MCF 10A (cell line): ENCODE measurements around the gene KCNH6. TPM values are rescaled to one million over a fixed set of nuclear protein-coding genes. Genes with fewer than 3 reads are reported as not detected.

Experiments used
- BruUV-seq: library from RNA; stranded (reverse); fragments of 400-500 nt; replicated peaks from 2 replicates; lab custom pipeline; 2021; lab: Mats Ljungman, UMichigan
- CTCF ChIA-PET: fragments of 300-600 bp; sonication (Branson Sonifier 250); formaldehyde crosslinking; extraction: SDS; loops from one replicate; lab custom pipeline; 2021; ENCODE audit warnings: antibody characterized with exemption, inconsistent platforms; lab: Yijun Ruan, JAX
- POLR2A ChIA-PET: fragments of 300-600, 350-650 bp; sonication (Branson Sonifier 250); formaldehyde crosslinking; extraction: SDS; loops from one replicate; lab custom pipeline; 2020; ENCODE audit warnings: antibody characterized with exemption, inconsistent platforms; lab: Yijun Ruan, JAX
- DNase-seq: peaks from one replicate; pipeline ENCODE4 v3.0.0-alpha.2; 2018; ENCODE audit not compliant: unreplicated experiment
- H3K27ac Mint-ChIP-seq: one replicate; pipeline ENCODE4 v1.8.0; 2022; ENCODE audit warnings: mild to moderate bottlenecking, low read depth, mixed read lengths; ENCODE audit not compliant: unreplicated experiment
- H3K27me3 Mint-ChIP-seq: one replicate; pipeline ENCODE4 v1.8.0; 2022; ENCODE audit warnings: mixed read lengths; ENCODE audit not compliant: insufficient read depth, unreplicated experiment
- H3K36me3 Mint-ChIP-seq: one replicate; pipeline ENCODE4 v1.8.0; 2022; ENCODE audit warnings: mild to moderate bottlenecking, moderate library complexity, mixed read lengths; ENCODE audit not compliant: insufficient read depth, unreplicated experiment
- H3K4me1 Mint-ChIP-seq: one replicate; pipeline ENCODE4 v1.8.0; 2022; ENCODE audit warnings: mixed read lengths; ENCODE audit not compliant: insufficient read depth, unreplicated experiment
- H3K4me3 Mint-ChIP-seq: one replicate; pipeline ENCODE4 v1.8.0; 2022; ENCODE audit warnings: mild to moderate bottlenecking, moderate library complexity, mixed read lengths; ENCODE audit not compliant: unreplicated experiment
- H3K9me3 Mint-ChIP-seq: one replicate; pipeline ENCODE4 v1.8.0; 2022; ENCODE audit warnings: mixed read lengths; ENCODE audit not compliant: unreplicated experiment
- intact Hi-C: fragments of 100-400 bp; cut with micrococcal nuclease; formaldehyde crosslinking; loops from 2 replicates; pipeline ENCODE4 v1.14.1; 2022
- total RNA-seq: library from RNA; stranded (reverse); gene quantifications from 2 replicates; pipeline ENCODE4 v1.2.3, GENCODE V29; 2022
- TF ChIP-seq, protein P1 (sequence below): fragments of 200-600 bp; IDR thresholded peaks from one replicate; pipeline ENCODE4 v1.8.0; 2022; ENCODE audit warnings: antibody characterized with exemption, mild to moderate bottlenecking; ENCODE audit not compliant: unreplicated experiment

The KCNH6 gene
- total RNA-seq, 1 experiment from 2014 or later = not detected

DNA sequence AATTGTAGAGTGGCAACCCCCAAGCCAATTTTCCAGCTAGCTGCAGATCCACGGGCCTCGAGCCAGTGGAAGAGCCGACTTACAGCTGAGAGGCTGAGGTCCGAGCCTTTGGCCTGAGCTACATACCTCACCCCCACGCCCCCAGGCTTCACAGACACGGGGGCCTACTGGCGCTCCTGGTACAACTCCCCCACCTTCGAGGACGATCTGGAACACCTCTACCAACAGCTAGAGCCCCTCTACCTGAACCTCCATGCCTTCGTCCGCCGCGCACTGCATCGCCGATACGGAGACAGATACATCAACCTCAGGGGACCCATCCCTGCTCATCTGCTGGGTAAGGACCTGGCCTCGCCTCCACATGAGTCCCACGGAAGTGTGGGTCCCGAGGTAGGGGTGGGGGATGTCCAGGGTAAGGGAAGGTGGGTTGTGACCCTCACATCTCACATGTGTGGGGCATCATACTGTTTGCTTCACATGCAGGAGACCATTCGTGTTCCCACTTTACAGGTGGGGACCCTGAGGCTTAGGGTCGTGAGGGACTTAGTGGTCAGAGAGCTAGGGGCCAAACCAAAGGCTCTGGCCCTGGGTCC lies 42.9 kb upstream of the KCNH6 start:
- Mint-ChIP-seq H3K27me3 (no peaks in the 10 kb centered on the region), H3K27ac (no peak overlapping the region), H3K9me3 (no peaks in the 10 kb centered on the region), H3K4me1 (no peaks in the 10 kb centered on the region), H3K4me3 (no peak overlapping the region), H3K36me3 (no peaks in the 10 kb centered on the region)
- CTCF ChIA-PET = interaction anchor here (0.6 to 6.9 kb wide), 15 partner anchors 10 to 140 kb away, joined by 3 to 216 read pairs (median 9); partner anchors contain the start of gene CYB561
- TF ChIP-seq, protein P1, sequence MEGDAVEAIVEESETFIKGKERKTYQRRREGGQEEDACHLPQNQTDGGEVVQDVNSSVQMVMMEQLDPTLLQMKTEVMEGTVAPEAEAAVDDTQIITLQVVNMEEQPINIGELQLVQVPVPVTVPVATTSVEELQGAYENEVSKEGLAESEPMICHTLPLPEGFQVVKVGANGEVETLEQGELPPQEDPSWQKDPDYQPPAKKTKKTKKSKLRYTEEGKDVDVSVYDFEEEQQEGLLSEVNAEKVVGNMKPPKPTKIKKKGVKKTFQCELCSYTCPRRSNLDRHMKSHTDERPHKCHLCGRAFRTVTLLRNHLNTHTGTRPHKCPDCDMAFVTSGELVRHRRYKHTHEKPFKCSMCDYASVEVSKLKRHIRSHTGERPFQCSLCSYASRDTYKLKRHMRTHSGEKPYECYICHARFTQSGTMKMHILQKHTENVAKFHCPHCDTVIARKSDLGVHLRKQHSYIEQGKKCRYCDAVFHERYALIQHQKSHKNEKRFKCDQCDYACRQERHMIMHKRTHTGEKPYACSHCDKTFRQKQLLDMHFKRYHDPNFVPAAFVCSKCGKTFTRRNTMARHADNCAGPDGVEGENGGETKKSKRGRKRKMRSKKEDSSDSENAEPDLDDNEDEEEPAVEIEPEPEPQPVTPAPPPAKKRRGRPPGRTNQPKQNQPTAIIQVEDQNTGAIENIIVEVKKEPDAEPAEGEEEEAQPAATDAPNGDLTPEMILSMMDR = no peak
- intact Hi-C loops = no loop called here
- BruUV-seq = no TSS peak
- POLR2A ChIA-PET = interaction anchor here (0.7 to 2.8 kb wide), 4 partner anchors 35 to 55 kb away, joined by 3 to 24 read pairs (median 5); partner anchors contain the start of gene CYB561
- no peak for DNase-seq

DNA sequence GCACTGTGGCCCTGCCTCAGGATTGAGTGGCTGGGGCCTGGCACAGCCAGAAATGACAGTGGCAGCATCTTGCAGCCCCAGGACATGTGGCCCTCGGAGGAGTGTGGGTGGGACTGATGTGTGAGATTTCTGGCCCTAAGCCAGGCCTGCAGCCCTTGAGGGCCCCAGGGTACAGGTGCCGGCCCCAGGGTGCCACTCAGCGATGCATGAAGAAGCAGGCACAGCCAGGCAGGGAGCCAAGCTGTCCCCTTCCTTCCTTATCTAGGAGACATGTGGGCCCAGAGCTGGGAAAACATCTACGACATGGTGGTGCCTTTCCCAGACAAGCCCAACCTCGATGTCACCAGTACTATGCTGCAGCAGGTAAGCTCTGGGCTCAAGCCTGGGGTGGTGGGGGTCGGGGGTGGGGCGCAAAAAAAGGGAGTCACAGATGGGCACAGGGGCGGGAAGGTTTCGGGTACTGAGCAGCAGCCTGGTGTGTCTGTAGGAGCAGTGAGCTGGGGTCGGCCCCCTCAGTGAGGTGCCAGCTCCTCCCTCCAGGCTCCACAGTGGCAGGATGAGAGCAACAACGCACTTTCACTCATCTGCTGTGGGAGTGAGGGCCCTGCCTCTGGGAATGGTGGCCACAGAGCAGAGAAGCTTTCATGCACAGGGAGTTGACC lies 42.2 kb upstream of the KCNH6 start:
- Mint-ChIP-seq H3K4me1 (no peaks in the 10 kb centered on the region), H3K4me3 (no peak overlapping the region), H3K27ac (no peak overlapping the region), H3K27me3 (no peaks in the 10 kb centered on the region), H3K36me3 (no peaks in the 10 kb centered on the region), H3K9me3 (no peaks in the 10 kb centered on the region)
- BruUV-seq = no TSS peak
- ChIA-PET POLR2A (interaction anchor here (1.8 kb wide), 1 partner anchor 56 kb away, joined by 7 read pairs; no protein-coding TSS in a partner anchor), CTCF (interaction anchor here (0.6 to 6.9 kb wide), 10 partner anchors 10 to 139 kb away, joined by 3 to 216 read pairs (median 12); partner anchors contain the start of gene CYB561)
- no peak for DNase-seq
- TF ChIP-seq, protein P1 = no peak
- intact Hi-C loops = no loop called here

DNA sequence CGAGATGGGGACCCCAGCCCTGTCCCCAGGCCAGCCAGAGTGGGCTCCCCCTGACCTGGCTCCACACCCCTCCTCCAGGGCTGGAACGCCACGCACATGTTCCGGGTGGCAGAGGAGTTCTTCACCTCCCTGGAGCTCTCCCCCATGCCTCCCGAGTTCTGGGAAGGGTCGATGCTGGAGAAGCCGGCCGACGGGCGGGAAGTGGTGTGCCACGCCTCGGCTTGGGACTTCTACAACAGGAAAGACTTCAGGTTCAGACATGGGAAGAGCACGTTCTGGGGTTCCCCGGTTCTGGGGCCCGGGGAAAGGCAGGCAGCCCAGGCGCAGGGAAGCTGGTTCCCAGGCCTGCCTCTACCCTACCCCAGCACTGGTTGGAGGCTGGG lies 41.7 kb upstream of the KCNH6 start:
- no peaks in the 10 kb centered on the region for H3K9me3 Mint-ChIP-seq
- intact Hi-C loops = no loop called here
- H3K27me3 Mint-ChIP-seq = no peaks in the 10 kb centered on the region
- no peaks in the 10 kb centered on the region for H3K36me3 Mint-ChIP-seq
- H3K4me3 Mint-ChIP-seq = no peak overlapping the region
- ChIA-PET POLR2A (interaction anchor here (1.8 kb wide), 1 partner anchor 56 kb away, joined by 7 read pairs; no protein-coding TSS in a partner anchor), CTCF (interaction anchor here (0.6 to 6.9 kb wide), 4 partner anchors 27 to 50 kb away, joined by 3 to 216 read pairs (median 34); partner anchors contain the start of gene CYB561)
- TF ChIP-seq, protein P1 = no peak
- no TSS peak for BruUV-seq
- no peaks in the 10 kb centered on the region for H3K4me1 Mint-ChIP-seq
- DNase-seq = no peak
- no peak overlapping the region for H3K27ac Mint-ChIP-seq

DNA sequence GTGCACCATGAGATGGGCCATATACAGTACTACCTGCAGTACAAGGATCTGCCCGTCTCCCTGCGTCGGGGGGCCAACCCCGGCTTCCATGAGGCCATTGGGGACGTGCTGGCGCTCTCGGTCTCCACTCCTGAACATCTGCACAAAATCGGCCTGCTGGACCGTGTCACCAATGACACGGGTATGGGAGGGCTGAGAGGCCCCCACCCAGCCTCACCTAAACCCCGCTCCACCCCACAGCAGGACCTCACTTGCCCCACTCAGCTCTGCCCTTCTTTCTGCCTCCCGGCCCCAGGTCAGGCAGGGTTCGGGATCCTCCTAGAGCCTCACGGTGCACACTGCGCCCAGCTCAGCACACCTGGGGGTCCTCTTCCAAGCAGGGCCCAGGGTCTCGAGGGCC lies 40.6 kb upstream of the KCNH6 start:
- Mint-ChIP-seq H3K36me3 (no peaks in the 10 kb centered on the region), H3K27me3 (no peaks in the 10 kb centered on the region), H3K9me3 (no peaks in the 10 kb centered on the region), H3K4me1 (no peaks in the 10 kb centered on the region), H3K27ac (no peak overlapping the region), H3K4me3 (no peak overlapping the region)
- ChIA-PET POLR2A (no interaction called here), CTCF (interaction anchor here (1.1 to 6.9 kb wide), 2 partner anchors 37 to 51 kb away, joined by 6 to 216 read pairs; partner anchors contain the start of gene CYB561)
- no TSS peak for BruUV-seq
- TF ChIP-seq, protein P1 = no peak
- DNase-seq = no peak
- intact Hi-C loops = no loop called here
